Stimulated activated naive CD4-positive, alpha-beta T cell treated with Interleukin-2 at 50 U/mL for 16 hours (primary cell): Measurements from ENCODE around the gene BLCAP.

Source experiments
- DNase-seq: peaks from one replicate; lab custom pipeline; 2025; lab: John Stamatoyannopoulos, UW

Gene BLCAP

DNA sequence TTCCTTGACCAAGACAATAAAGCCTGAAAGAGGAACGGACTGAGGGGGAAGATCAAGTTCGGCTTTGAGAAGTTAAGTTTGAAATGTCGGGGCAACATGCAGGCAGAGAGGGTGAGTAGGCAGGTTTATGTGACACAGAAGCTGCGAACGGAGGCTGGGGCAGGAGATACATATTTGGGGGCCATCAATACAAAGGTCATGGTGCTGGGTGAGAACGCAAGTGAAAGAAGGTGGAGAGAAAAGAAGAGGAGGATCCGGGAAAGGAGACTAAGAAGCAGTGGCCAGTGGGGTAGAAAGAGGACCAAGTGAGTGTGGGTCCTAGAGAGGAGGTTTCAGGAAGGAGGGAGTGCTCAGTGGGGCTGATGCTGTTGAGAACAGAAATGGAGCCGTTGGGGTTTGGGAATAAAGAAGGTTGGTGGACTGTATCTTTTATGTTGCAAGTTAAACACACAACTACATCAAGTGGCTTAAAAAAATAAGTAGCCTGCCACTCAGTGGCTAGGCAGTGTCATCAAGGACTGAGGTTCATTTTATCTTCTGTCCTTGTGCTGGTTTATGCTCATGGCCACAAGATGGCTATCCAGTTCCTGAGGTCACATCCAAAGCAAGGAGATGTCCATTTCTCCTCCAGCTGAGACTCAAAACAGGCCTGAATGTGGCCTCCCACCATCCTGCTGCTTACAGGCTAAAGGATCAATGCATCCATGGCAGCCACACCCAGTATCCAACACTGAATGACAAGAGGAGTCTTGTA lies 1.7 kb upstream of the BLCAP start:
- DNase-seq = no peak

DNA sequence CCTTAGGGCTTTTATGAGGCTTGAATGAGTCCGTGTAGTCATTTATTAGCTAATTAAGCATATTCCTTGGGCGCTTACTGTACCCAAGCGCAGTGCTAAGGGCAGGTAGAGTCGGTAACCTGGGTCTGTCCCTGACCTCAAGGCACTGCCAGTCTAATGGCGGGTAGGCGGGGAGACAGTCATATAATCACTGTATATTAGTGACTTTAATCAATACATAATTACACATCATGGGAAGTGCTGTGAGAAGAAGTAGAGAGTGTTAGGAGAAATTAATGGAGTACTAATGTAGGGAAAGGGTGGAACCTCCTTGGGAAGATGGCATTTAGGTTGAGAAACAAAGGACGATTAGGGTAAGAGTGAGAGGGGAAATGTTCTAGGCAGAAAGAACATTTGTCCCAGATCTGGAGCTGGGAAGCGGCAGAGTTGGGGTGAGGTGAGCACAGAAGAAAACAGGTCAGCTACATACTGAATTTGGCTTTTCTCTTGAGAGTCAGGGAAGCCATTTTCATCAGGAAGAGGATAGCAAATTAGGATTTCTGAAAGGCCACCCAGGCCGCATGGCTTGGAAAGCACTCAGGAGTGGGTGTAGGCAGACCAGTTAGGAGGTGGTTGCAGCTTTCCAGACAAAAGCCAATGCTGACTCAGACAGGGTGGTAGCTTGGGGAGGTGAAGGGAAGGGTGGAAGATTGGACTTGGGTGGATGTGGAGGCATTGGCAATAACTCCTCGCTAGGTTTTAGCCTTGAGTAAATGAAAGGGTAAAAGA lies 954 bp upstream of the BLCAP start:
- DNase-seq = no peak

DNA sequence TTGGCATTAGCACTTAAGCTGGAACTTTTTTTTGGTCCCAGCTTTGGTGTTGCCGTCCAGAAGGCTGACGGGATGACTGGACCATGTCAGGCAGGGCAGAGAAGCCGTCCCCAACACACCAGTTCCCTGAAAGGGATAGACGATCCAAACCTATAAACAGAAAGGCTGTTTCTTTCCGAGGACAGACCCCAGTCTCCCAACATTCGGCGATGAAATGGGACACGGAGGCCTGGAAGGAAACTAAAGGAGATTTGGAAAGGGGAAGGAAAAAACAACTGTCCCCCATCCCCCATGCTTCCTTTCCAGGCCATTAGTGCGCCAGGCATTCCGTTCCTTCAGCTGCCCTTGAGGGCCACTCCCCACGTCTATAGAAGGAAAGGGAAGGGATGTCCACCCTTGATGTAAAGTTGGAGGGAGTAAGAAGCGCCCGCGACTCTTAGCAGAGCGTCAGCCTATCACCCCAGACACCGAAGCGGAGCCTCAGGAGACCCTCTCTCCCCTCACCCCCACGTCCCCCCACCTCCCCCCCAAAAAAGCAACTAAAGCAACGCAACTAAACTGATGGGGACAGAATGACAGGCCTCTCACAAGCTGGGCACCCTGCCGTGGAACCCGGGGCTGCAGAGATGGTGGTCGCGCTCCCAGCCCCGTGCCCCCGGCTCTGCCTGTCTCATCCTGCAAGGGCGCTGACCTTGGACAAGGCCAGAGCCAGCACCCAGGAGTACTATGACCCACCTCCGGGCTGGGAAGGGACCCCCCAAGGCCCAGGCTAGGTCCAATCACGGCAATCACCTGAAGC lies 638 bp downstream of the BLCAP start:
- no peak for DNase-seq

DNA sequence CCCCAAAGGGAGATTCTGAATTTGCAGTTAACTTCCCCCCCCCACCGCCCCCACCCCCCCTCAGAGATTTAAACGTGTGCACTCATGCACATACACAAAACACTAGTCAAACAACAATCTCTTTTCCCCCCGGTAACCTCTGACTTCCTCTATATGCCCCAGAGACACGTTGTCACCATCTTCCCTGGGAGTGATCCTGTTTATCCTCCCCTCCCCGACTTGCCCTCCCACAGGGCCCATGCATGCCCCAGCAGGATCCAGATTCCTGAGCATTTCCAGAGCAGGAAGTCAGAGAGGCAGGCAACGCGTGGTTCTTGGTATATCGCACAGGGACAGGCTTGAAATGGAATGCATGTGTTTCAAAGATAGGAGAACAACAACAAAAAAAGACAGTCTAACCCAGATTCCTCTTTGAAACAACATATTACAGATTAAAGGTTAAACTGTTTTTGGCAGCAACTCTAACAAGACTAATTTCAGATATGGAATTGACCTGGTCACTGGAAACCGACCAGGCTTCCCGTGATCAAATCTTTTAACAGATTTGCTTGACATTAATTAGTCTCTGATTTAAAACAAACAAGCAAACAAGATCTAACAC lies 1.3 kb downstream of the BLCAP start:
- DNase-seq = no peak

DNA sequence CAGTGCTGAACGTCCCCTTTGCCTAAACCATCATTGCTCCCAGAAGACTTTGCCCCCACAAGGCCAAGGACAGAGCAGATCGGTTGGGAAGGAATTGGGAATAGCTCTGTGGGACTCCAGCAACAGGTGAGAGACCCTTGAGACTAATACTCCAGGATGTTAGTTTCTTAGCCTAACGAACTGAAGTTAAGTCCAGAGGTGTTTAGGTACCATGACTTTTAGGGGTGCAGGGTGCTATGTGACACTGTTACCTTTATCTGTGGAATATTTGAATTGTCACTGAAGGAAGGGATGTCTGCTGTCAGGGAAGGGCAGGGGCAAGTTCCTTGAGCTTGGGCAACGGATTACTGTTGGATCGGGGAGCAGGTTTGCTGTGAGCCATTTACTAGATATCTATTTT lies 1.9 kb downstream of the BLCAP start:
- DNase-seq = no peak

DNA sequence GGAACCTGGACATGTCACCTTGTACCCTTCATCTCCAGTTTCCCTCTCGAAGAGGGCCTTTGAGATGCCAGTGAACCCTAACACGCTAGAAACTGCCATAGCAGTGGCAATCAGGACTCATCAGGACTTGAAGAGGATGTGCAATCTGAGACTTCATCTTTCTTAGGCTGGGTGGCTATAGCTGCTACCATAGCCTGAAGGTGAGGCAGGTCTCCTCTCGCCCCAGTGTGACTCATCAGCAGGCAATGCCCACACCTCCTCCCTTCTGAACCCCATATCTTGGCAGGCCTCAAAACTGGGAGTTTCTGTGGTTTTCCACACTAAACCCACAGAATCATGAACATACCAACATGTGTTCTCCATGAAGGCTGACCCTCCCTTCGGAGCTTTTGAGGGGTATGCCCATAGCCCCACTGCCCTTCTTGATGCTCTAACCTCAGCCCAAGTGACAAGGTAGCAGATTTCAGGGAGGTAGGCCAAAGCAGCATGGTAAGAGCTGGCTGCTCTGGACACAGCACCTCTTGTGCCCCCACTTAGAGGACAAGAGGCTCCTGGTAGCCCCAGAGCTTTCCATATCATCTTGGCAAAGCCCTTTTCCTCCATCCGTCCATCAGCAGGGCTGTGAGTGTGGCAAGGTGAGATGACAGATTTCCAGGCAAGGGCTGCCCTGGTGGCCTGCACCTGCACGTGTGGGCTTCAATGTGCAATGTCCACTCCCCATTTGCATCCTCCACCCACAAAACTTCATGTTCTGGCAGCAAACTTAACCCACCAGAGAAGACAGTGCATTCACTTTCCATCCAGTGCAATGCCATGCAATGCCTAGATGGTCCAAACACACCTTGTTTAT lies 2.6 kb downstream of the BLCAP start:
- DNase-seq = peak; percentile 8

DNA sequence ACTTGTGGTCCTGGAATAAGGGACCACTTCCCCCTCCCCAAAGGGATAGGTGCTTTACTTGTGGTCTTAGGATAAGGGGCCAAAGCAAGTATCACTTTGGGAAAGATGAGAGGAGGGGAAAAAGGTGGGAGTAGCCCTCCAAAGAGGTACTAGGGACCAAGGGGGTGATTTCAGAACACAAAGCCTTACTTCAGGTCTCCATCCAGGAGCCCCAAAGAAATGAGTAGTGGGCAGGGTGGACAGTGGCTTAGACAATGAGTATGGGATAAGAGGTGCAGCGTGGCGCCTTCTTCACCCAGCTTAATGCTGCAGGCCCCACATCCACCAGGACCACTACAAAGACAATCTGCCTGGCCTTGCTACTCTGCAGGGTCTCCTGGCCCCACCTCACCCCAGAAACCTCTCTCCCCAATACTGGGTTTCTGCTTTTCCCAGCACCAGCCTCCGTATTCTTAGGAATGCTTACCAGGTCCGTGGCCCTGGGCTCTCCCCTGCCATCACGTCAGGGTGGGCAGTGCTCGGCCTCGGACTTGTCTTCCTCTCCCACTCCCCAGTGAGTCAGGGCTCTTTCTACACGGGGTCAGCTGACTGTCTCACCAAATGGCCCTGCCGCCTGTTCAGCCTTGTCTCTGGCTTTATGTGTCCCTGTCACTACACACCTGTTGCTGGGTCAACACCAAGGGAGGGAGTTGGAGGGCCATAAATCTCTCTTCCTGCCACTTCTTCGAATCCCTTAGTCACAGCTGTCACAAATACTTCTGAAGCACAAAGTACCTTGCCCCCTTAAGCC lies 3.6 kb downstream of the BLCAP start:
- DNase-seq = no peak

DNA sequence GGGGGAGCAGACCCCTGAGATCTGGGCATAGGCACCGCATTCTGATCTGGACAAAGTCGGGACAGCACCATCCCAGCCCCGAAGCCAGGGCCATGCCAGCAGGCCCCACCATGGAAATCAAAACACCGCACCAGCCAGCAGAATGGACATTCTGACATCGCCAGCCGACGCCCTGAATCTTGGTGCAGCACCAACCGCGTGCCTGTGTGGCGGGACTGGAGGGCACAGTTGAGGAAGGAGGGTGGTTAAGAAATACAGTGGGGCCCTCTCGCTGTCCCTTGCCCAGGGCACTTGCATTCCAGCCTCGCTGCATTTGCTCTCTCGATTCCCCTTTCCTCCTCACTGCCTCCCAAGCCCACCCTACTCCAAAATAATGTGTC lies 4.7 kb downstream of the BLCAP start:
- DNase-seq = no peak

DNA sequence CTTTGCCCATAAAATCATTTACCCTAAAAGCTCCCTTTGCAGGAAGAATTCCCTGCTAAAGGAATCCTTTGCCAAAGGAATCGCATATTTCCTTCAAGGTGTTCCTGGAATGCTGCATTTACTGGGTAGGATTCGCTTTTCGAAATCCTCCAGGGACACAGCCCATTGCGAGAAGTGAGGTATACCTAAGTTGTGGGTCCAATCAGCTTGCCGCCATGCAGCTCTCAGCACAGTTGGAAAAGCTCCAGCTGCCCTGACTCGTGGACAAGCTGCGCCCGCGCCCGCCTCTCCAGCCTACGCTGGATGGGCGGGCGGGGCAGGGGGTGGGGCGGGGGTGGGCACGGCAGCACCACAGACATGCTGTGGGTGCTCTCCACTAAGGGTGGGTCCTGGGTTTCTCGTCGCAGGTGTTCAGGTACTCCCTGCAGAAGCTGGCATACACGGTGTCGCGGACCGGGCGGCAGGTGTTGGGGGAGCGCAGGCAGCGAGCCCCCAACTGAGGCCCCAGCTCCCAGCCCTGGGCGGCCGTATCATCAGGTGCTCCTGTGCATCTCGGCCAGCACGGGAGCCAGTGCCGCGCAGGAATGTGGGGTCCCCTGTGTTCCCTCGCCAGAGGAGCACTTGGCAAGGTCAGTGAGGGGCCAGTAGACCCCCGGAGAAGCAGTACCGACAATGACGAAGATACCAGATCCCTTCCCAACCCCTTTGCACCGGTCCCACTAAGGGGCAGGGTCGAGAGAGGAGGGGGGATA lies 5.2 kb downstream of the BLCAP start:
- DNase-seq = no peak

DNA sequence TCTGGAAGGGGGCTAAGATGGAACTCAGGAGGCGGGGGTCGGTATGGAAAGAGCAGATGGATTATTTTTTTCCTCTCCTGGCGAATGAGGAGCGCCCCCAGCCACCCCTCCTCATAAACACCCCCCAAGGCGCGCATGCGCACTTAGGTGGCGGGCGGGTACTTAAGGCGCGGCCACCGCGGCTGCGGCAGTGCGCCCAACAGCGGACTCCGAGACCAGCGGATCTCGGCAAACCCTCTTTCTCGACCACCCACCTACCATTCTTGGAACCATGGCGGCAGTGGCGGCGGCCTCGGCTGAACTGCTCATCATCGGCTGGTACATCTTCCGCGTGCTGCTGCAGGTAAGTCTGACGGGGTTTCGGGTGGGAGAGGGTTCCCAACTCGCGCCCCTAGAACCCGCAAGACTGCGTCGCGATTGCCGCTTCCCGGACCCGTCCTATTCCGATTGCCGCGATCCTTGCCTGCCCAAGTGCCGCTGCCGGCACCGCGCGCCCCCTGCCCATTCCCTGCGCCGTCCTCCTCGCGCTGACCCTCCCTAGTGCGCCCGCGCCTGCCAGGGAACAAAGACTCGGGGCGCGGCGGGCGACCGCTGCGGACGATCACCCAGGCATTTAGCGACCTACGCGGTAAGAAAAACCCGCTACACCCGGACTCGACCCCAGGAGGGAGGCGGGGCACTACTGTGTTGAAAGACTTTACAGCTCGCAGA lies 6.5 kb downstream of the BLCAP start, which contains the start of gene NNAT:
TSS of gene NNAT (plus strand) at position 190 of the 711 bp plus-strand sequence. CDS start at position 272, 82 bp downstream.
- no peak for DNase-seq

DNA sequence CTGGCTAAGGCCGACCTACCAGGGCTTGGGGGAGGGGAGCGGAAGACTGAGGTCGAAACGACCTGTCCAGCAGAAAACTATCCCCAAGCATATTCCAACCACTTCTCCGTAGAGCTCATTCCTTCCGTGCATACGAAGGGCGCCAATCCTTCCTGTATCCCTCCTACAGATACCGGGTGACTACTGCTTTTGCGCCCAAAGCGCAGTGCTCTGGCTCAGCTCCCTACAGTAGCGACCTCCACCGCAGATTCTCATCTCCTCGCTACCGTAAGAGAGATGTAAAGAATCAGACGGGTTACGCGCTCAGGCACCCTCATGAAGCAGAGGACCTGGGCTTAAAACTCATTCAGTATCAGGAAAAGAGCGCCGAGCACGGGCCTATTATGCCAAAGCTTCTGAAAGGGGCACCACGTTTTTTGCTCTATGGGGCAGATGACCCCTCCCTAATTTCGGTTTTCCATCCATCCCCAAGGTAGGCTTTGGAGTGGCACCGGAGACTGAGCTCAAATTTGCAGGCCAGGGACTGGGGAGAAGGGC lies 7.2 kb downstream of the BLCAP start:
- DNase-seq = no peak

DNA sequence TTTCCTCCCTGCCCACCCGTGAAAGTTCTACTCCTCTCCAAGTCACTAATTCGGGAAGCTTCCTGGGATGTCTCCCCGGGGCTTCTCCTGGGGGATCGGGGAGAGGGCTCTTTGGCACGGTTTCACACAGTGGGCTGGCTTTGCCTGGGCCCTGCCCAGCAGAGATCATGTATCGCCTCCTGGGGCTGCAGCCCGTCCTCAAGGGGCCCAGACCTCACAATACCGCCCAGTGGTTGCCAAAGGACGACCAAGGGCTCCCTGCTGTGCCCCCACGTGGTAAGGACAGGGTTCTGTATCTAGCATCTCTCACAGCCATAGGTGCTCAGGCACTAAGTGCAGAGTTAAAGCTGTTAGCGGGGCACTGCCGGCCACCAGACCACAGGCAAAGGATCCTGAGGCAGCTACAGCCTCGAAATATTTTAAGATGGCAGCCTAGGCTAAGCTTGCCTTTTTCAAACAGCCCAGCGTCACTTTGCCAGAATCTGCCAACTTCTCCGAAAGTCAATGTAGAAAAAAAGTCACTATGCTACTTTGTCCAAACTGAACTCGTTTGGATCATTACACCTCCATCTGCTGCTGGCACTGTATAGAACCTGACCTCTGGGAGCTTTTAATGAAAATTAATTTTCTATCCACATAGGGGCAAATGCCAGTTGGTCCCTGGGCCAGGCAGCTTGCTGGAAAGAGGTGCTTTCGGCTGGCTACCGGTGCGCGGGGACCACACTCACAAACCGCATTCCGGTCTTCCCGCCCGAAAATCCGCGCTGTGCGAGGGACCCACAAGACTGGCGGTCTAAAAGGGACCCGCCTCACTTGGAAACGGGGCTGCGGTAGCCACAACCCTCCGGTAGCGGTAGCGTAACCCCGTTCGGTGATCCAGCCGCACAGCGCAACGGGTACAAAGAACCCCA lies 7.9 kb downstream of the BLCAP start:
- DNase-seq = no peak

DNA sequence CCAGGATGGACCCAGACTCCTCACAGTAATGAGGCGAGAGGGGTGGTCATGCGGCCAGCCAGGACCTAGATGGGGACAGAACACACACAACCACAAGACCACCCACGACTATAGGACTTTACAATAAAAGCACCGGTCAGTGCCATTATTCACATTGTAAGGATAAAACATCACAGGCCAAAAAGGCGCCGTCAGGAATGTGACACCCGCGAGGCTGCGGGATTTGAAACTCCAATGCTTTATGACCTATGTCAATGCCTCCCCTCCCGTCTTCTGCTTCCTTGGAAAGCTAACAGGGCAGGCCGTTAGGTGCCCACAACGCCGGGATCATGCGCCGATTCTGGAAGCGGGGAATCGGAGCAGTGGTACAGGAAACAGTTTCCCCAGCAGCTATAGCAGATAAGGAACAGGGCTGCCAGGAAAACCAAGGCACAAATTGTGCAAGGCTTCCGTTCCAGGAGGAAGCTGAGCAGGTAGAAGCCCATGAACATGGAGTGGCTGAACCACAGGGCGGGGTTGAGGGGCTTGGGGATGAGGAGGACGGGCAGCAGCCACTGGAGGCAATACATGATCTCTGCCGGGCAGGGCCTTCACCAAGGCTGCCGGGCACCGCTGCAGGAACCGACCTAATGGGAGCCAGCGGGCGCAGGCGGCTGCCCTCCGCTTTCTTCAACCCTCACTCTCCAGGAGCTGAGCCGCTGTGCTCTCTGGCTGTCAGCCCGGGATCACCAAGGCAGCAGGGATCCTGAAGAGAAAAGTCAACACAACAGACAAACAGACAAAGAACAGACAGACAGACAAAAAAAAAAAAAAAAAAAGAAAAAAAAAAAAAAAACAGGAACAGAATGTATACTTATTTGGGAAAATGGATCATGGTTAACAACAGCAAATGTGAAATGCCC lies 8.8 kb downstream of the BLCAP start:
- DNase-seq = no peak

DNA sequence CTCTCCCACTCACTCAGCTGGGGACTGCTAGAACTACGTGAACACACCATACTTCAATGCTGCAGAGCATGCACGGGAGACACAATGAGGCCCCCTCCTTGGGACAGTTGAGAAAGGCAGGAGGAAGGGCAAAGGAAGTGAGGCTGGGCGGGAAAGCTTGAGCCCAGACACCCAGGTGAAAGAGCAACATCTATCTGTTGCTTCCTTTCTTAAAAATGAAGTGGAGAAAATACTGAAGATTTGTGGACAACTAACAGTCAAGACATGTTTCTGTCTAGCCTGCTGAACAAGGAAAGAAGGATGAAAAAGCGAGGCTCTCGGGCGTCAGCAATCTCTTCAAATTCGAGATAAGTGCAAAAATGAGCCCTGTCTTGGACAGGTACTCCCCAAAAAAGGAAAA lies 9.6 kb downstream of the BLCAP start:
- DNase-seq = no peak

DNA sequence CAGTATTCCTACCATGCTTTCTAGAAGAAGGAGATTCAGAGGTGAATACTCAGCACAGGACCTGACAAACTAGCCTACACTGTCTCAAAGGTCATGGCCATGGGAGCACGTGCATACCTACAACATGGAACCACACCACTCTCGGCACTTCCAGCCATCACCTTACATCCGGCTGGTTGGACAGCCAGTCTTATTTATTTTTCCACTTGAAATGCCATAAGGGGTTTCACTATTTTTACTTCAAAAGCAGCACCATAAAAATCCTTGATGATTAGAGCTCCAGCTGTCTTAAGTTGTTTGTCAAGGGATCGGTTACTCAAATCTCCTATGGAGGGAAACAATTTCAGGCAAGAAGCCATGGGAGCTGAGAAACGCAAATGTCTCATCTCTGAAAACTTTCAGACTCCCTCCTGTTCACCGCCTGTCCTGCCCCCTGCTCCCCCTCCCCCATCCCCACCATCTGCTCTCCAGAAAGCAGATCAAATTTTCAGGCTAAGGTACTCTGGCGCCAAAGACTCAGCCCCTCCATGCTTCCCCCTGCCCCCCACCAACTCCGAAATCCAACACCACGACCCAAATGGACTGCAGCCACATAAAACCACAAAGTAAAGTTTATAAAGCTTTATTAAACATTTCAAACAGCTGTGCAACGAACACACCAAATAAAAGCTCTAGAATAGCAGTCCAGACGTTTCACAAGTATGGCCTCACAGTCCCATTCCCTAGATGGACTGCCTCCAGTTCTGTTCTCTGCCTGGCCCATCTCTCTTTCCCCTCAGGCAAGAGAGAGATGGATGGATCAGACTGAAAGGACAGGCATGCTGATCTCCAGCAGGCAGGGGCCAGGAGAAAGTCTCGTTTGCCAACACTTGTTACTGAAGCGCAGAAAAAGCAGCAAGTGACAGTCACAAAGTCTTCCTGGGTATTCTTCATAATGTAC lies 10.6 kb downstream of the BLCAP start:
- no peak for DNase-seq

DNA sequence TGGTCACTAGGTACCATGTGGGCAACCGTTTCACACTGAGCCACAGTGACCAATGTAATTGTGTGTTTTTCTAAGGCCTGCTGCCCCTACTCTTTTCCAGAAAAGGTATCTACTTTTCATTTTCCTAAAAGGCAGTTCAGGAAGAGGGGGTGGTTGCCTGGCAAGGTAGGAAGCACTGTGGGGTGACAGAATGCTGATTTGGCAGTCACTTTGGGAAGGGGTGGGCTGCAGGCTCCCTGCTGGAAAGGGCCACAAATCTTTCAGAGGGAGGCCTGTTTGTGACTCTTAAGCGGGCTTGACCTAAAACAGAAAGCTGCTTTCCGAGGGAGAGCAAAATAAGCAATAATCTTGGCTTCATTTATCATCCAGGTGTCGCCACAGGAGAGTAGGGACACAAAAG lies 11.8 kb downstream of the BLCAP start:
- no peak for DNase-seq
